Lower leg skin (tissue), 4 donors: ENCODE measurements around the gene CCDC57. TPM values are rescaled to one million over a fixed set of nuclear protein-coding genes. Genes with fewer than 3 reads are reported as not detected.
A peak's percentile ranks its signal among the peaks of the same experiment; 100 is the strongest.

ENCODE experiments used
- DNase-seq, 2 donors: peaks; one replicate each; pipeline ENCODE4 v3.0.0-alpha.2; 2019; ENCODE audit warnings: low spot score in 2 of 2
- H3K4me3 ChIP-seq: fragments of 200-600 bp; sonication (generic); 2 replicates; pipeline ENCODE4 v1.5.1; 2017; ENCODE audit warnings: mild to moderate bottlenecking, low read depth; ENCODE audit not compliant: poor library complexity, severe bottlenecking
- CTCF ChIP-seq, 3 donors: fragments of 450-650 bp; IDR thresholded peaks; one replicate each; pipeline ENCODE4 v1.5.1; 2016; ENCODE audit warnings: antibody characterized with exemption in 3 of 3, mild to moderate bottlenecking in 3 of 3, moderate library complexity in 2 of 3
- POLR2A ChIP-seq, 2 donors: fragments of 450-650 bp; IDR thresholded peaks; one replicate each; pipeline ENCODE4 v1.6.1; 2016 to 2017; ENCODE audit warnings: antibody characterized with exemption in 2 of 2, mild to moderate bottlenecking in 1 of 2, moderate library complexity in 1 of 2
- WGBS, 2 donors: methylation state at CpG; one replicate each; pipeline ENCODE4 v1.1.5; 2018; 5-methylcytosine and 5-hydroxymethylcytosine counted together
- intact Hi-C: fragments of 100-400 bp; cut with DNase I; formaldehyde crosslinking; loops from one replicate; pipeline ENCODE4 v1.15.0; 2023; ENCODE audit warnings: low total_unique reads
- total RNA-seq, 4 donors: library from RNA; depleted of rRNA; stranded (reverse); fragments of >200 nt; gene quantifications; one replicate each; pipeline ENCODE4 v1.1.0, GENCODE V29; 2016

Gene CCDC57
- total RNA-seq, 4 donors from 2014 or later = 16.0 to 33.5 (median 31.5) TPM

- TF ChIP-seq CTCF (IDR thresholded peaks at IDR 0.05) (no peak), POLR2A (IDR thresholded peaks at IDR 0.05) (no peak)
- WGBS, 2 donors = 68 to 69% methylated on average over 24 to 27 of the region's 28 CpGs
- intact Hi-C loops = loop anchor here (10.0 kb wide), 1 partner anchor 85 kb away; the partner anchor contains the start of gene CD7
These were observed 17.3 kb upstream of the CCDC57 start for GRCh38 chr17:82229698-82230608.

GRCh38 chr17:82228842-82229697, 16.4 kb upstream of the CCDC57 start, which contains the start of gene SLC16A3:
TSS of gene SLC16A3 (plus strand) at chr17:82229042. CDS start at chr17:82236009, 6,967 bp downstream.
- H3K4me3 ChIP-seq = peak within 1 kb of the TSS; percentile 34
- intact Hi-C loops = no loop called here
- 13 to 44% methylated on average over 5 to 56 of the region's 105 CpGs for WGBS, 2 donors
- DNase-seq = peak in 1 of 2 donors; percentile 89
- TF ChIP-seq CTCF (IDR thresholded peaks at IDR 0.05) (no peak), POLR2A (IDR thresholded peaks at IDR 0.05) (peak in 1 of 2 donors; percentile 18)

More at GRCh38 chr17:82229698-82230608, 17.3 kb upstream of the CCDC57 start:
- H3K4me3 ChIP-seq = no peak overlapping the region
- peak in 1 of 2 donors; percentile 87 for DNase-seq

GRCh38 chr17:82228278-82228841, 15.7 kb upstream of the CCDC57 start:
- H3K4me3 ChIP-seq = no peak overlapping the region
- TF ChIP-seq CTCF (IDR thresholded peaks at IDR 0.05) (no peak), POLR2A (IDR thresholded peaks at IDR 0.05) (no peak)
- intact Hi-C loops = no loop called here
- peak in 1 of 2 donors; percentile 89 for DNase-seq
- 14 to 17% methylated on average over 17 to 41 of the region's 63 CpGs for WGBS, 2 donors

GRCh38 chr17:82227629-82228277, 15.1 kb upstream of the CCDC57 start:
- H3K4me3 ChIP-seq = no peak overlapping the region
- 75 to 91% methylated on average over 9 to 16 of the region's 18 CpGs for WGBS, 2 donors
- intact Hi-C loops = no loop called here
- no peak for TF ChIP-seq CTCF (IDR thresholded peaks at IDR 0.05)
- TF ChIP-seq POLR2A (IDR thresholded peaks at IDR 0.05) = no peak
- no peak for DNase-seq
